GM21576 (cell line): ENCODE results near the gene DMBT1.

Experiments used
- ATAC-seq: cut with Tn5 transposase; IDR thresholded peaks from one replicate; pipeline ENCODE4 v1.9.1; 2021; ENCODE audit warnings: mild to moderate bottlenecking, moderate library complexity; ENCODE audit not compliant: unreplicated experiment

Gene DMBT1

GRCh38 chr10:122560279-122560804 is at the start of gene DMBT1:
DMBT1 (plus strand) TSS chr10:122560754; CDS start chr10:122560771, 17 bp downstream.
- no peak for ATAC-seq

- no peak for ATAC-seq
Observed at GRCh38 chr10:122513053-122513452, 47.5 kb upstream of the DMBT1 start.

- ATAC-seq = no peak
Observed at GRCh38 chr10:122514045-122514840, 46.3 kb upstream of the DMBT1 start.

- ATAC-seq = no peak
Observed at GRCh38 chr10:122515022-122515424, 45.5 kb upstream of the DMBT1 start.

- ATAC-seq = no peak
Observed at GRCh38 chr10:122515588-122516231, 44.8 kb upstream of the DMBT1 start.

GRCh38 chr10:122516734-122517133 is 43.8 kb upstream of the DMBT1 start:
- ATAC-seq = no peak

- no peak for ATAC-seq
Observed at GRCh38 chr10:122519144-122519543, 41.4 kb upstream of the DMBT1 start.

GRCh38 chr10:122519873-122520272 is 40.7 kb upstream of the DMBT1 start:
- no peak for ATAC-seq

GRCh38 chr10:122521011-122521410 is 39.5 kb upstream of the DMBT1 start:
- no peak for ATAC-seq

GRCh38 chr10:122524811-122525210 is 35.7 kb upstream of the DMBT1 start:
- no peak for ATAC-seq

- ATAC-seq = no peak
Observed at GRCh38 chr10:122525788-122526187, 34.8 kb upstream of the DMBT1 start.

GRCh38 chr10:122526892-122527291 is 33.7 kb upstream of the DMBT1 start:
- no peak for ATAC-seq

- no peak for ATAC-seq
Observed at GRCh38 chr10:122530177-122530576, 30.4 kb upstream of the DMBT1 start.

GRCh38 chr10:122531261-122531660 is 29.3 kb upstream of the DMBT1 start:
- ATAC-seq = no peak

GRCh38 chr10:122531939-122532338 is 28.6 kb upstream of the DMBT1 start:
- no peak for ATAC-seq

GRCh38 chr10:122532601-122533296 is 27.8 kb upstream of the DMBT1 start:
- no peak for ATAC-seq

- no peak for ATAC-seq
Observed at GRCh38 chr10:122537545-122537944, 23.0 kb upstream of the DMBT1 start.

- ATAC-seq = no peak
Observed at GRCh38 chr10:122541541-122542002, 19.0 kb upstream of the DMBT1 start.

GRCh38 chr10:122543676-122544445 is 16.7 kb upstream of the DMBT1 start:
- no peak for ATAC-seq

- no peak for ATAC-seq
Observed at GRCh38 chr10:122544493-122544892, 16.1 kb upstream of the DMBT1 start.

- ATAC-seq = no peak
Observed at GRCh38 chr10:122546242-122546641, 14.3 kb upstream of the DMBT1 start.
